AG04449 (cell line): ENCODE results near the gene SMIM8.
A peak's percentile ranks its signal among the peaks of the same experiment; 100 is the strongest.

ENCODE experiments used
- CTCF ChIA-PET: fragments of 350-600 bp; formaldehyde crosslinking; extraction: SDS; loops from one replicate; lab custom pipeline; 2021; ENCODE audit warnings: antibody characterized with exemption; lab: Yijun Ruan, JAX
- POLR2A ChIA-PET: fragments of 400-600, 350-600 bp; formaldehyde crosslinking; extraction: SDS; loops from one replicate; lab custom pipeline; 2020; ENCODE audit warnings: antibody characterized with exemption, inconsistent platforms; lab: Yijun Ruan, JAX
- DNase-seq: peaks from one replicate; pipeline ENCODE4 v3.0.0-alpha.2; 2010; ENCODE audit warnings: low read depth, low spot score
- H3K4me3 ChIP-seq: 2 replicates; pipeline ENCODE4 v1.5.1; 2011; ENCODE audit warnings: low read depth, mild to moderate bottlenecking, control low read depth, low read length
- TF ChIP-seq, protein P1 (sequence below): IDR thresholded peaks from one replicate; pipeline ENCODE4 v1.5.1; 2011; ENCODE audit warnings: mild to moderate bottlenecking, moderate library complexity, low read length, control low read depth, inconsistent platforms; ENCODE audit not compliant: insufficient read depth; ENCODE audit errors: missing control alignments

Gene SMIM8

DNA sequence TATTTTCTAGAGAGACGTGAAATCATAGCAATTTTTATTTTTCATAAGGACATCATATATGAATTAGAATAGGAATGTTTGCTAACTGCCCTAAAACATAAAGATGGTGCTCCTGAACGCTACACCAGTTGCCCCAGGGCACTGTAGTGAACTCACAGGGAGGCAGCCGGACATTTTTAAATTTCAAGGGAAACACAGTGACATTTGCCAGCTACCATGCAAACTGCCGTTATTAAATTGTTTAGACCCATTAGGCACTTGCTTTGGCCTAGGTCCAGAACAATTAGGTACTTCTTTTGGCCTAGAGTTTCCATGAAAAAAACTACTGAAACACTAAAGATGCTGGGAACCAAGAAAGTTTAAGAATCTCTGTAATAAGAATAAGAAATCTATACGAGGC, 60.5 kb downstream of the SMIM8 start:
- no peak for DNase-seq
- ChIA-PET CTCF (interaction anchor here (1.1 to 2.7 kb wide), 2 partner anchors 11 to 304 kb away, joined by 3 to 14 read pairs; no protein-coding TSS in a partner anchor), POLR2A (no interaction called here)
- TF ChIP-seq, protein P1, sequence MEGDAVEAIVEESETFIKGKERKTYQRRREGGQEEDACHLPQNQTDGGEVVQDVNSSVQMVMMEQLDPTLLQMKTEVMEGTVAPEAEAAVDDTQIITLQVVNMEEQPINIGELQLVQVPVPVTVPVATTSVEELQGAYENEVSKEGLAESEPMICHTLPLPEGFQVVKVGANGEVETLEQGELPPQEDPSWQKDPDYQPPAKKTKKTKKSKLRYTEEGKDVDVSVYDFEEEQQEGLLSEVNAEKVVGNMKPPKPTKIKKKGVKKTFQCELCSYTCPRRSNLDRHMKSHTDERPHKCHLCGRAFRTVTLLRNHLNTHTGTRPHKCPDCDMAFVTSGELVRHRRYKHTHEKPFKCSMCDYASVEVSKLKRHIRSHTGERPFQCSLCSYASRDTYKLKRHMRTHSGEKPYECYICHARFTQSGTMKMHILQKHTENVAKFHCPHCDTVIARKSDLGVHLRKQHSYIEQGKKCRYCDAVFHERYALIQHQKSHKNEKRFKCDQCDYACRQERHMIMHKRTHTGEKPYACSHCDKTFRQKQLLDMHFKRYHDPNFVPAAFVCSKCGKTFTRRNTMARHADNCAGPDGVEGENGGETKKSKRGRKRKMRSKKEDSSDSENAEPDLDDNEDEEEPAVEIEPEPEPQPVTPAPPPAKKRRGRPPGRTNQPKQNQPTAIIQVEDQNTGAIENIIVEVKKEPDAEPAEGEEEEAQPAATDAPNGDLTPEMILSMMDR = no peak
- H3K4me3 ChIP-seq = no peak overlapping the region

DNA sequence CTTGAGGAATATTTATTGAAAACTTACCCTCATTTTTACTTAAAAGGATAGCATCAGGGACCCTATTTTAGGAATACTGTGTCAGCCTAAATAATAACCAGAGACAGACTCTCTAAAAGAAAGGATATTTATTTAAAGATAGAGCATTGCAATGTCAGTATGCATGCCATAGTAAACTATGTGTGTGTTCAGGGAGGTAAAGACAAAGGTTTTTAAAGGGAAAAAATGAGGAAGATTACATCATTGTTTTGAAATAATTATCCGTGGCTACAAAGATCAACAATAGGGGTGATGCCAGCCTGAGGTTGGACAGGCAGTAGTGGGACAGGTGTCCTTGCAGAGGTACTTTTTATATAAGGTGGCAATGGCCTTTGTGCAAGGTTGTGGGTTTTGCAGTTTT, 61.6 kb downstream of the SMIM8 start:
- POLR2A ChIA-PET = no interaction called here
- DNase-seq = no peak
- CTCF ChIA-PET = no interaction called here

DNA sequence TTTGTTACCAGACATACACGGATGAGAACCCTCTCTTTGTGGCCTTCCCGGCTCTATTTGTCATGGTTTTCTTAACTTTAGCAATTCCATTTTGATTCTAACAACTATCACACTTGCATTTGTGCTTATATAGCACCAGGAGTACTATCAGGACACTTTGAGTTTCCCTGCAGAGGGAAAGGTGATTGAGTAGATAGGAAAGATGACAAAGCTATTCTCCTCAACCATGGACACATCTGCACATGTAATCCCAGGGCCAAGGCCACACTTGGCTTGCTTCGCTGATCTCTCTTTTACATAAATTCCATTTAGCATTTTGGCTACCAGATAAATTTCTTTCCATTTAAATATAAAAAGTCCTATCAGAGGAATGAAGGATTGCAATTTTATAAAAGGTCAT, 62.1 kb downstream of the SMIM8 start:
- CTCF ChIA-PET = interaction anchor here (1.2 kb wide), 1 partner anchor 9 kb away, joined by 7 read pairs; no protein-coding TSS in a partner anchor

More for the DNA sequence above, 61.6 kb downstream of the SMIM8 start:
- H3K4me3 ChIP-seq = no peak overlapping the region
- TF ChIP-seq, protein P1 = no peak

DNA sequence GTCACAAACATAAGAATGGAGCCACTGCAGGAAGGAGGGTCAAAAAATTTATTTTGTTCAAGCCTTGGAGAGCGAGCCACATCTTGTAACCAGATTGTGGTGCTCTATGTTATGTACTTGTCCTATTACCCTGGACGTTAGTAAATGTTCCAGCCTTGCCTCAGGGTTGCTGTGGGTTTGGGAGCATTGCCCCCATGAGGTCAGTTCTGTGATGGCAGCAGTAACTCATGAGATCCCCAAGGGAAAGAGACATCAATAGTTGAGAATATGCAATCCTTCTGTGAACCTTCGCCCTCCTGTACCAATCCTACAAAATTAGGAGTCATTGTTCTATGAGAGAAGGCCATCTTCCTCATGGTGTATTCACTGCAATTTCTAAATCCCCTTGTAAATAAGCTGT, 68.9 kb downstream of the SMIM8 start:
- ChIA-PET POLR2A (no interaction called here), CTCF (interaction anchor here (4.2 to 4.4 kb wide), 2 partner anchors 252 to 325 kb away, joined by 19 to 25 read pairs; no protein-coding TSS in a partner anchor)
- no peak overlapping the region for H3K4me3 ChIP-seq
- TF ChIP-seq, protein P1 = peak; percentile 38
- no peak for DNase-seq

More for the DNA sequence above, 62.1 kb downstream of the SMIM8 start:
- H3K4me3 ChIP-seq = no peak overlapping the region
- POLR2A ChIA-PET = no interaction called here
- DNase-seq = no peak
- TF ChIP-seq, protein P1 = no peak
